Gastrocnemius medialis (tissue), 4 donors: ENCODE results near the gene REC8.

Experiments
- POLR2A ChIP-seq, 2 donors: fragments of 450-650 bp; IDR thresholded peaks; one replicate each; pipeline ENCODE4 v1.6.1; 2017; ENCODE audit warnings: antibody characterized with exemption in 2 of 2, mild to moderate bottlenecking in 2 of 2, moderate library complexity in 2 of 2
- TF ChIP-seq, protein P1 (sequence below), 5 experiments: fragments of 450-650 bp in 3 of 5; fragments of 200-600 bp in 2 of 5; sonication (generic) in 2 of 5; IDR thresholded peaks in 4 of 5; conservative IDR thresholded peaks in 1 of 5; 1 replicate in 4 of 5; 2 replicates in 1 of 5; pipeline ENCODE4 v1.5.1; 2016 to 2019; ENCODE audit warnings: antibody characterized with exemption in 5 of 5, mild to moderate bottlenecking in 3 of 5, moderate library complexity in 3 of 5

DNA sequence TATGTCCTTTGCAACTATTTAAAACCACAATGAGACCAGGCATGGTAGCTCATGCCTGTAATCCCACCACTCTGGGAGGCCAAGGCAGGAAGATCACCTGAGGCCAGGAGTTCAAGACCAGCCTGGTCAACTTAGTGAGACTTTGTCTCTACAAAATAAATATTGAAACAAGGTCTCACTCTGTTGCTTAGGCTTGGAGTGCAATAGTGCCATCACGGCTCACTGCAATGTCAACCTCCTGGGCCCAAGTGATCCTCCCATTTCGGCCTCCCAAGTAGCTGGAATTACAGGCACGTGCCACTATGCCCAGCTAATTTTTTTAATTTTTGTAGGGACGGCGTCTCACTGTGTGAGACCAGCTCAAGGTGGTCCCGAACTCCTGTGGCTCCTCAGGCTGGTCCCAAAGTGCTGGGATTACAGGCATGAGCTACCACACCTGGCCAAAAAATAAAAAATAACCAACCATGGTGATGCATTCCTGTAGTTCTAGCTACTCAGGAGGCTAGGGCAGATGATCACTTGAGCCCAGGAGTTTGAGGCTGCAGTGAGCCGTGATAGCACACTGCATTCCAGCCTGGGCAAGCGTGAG lies 42.4 kb upstream of the REC8 start:
- TF ChIP-seq POLR2A (IDR thresholded peaks at IDR 0.05) = no peak
- TF ChIP-seq, protein P1, sequence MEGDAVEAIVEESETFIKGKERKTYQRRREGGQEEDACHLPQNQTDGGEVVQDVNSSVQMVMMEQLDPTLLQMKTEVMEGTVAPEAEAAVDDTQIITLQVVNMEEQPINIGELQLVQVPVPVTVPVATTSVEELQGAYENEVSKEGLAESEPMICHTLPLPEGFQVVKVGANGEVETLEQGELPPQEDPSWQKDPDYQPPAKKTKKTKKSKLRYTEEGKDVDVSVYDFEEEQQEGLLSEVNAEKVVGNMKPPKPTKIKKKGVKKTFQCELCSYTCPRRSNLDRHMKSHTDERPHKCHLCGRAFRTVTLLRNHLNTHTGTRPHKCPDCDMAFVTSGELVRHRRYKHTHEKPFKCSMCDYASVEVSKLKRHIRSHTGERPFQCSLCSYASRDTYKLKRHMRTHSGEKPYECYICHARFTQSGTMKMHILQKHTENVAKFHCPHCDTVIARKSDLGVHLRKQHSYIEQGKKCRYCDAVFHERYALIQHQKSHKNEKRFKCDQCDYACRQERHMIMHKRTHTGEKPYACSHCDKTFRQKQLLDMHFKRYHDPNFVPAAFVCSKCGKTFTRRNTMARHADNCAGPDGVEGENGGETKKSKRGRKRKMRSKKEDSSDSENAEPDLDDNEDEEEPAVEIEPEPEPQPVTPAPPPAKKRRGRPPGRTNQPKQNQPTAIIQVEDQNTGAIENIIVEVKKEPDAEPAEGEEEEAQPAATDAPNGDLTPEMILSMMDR (IDR thresholded peaks at IDR 0.05 in 4 of 5, conservative IDR thresholded peaks at IDR 0.05 in 1 of 5) = no peak
